ENCODE results near the gene GPR68.

DNA sequence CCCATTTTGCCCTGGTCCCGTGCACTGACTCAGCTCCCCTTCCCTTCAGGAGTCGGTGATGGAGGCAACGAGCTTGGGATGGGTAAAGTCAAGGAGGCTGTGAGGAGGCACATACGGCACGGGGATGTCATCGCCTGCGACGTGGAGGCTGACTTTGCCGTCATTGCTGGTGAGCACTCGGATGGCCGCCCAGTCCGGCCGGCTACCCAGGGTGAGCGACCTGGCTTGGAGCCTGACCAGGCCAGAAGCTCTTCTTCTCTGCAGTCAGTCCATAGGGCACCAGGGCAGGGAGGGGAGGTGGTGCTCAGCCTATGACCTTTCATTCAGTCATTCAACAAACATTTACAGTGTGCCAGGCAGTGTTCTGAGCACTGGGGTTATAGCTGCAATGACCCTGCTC is 39.8 kb downstream of the GPR68 start:
- TF ChIP-seq CTCF (IDR thresholded peaks at IDR 0.05): no peak
- no peak for TF ChIP-seq POLR2AphosphoS5 (IDR thresholded peaks at IDR 0.05; ENCODE audit: low read depth, low read length)
- no peak for TF ChIP-seq SIN3A (IDR thresholded peaks at IDR 0.05; ENCODE audit: borderline replicate concordance, insufficient read depth, low read depth, low read length)
- TF ChIP-seq REST (IDR thresholded peaks at IDR 0.05; ENCODE audit: insufficient read depth in 1 of 2, low read depth in 2 of 2, low read length in 1 of 2): no peak
- no peak for TF ChIP-seq TCF7L2 (IDR thresholded peaks at IDR 0.05; ENCODE audit: low read depth, low read length)

Measured in Panc1 (cell line).